ENCODE results near the gene EGFR. TPM values are rescaled to one million over a fixed set of nuclear protein-coding genes. Genes with fewer than 3 reads are reported as not detected.

Gene EGFR
- total RNA-seq, 2 donors from 2014 or later: 78.3 to 112 TPM

- H3K27ac ChIP-seq: no peak overlapping the region
- H3K9me3 ChIP-seq: no peaks in the 10 kb centered on the region
- WGBS: 77% methylated on average over 11 of the region's 11 CpGs
- H3K36me3 ChIP-seq: no peaks in the 10 kb centered on the region
- intact Hi-C loops (cut with DNase I): no loop called here
- DNase-seq (ENCODE audit: low spot score): no peak
- no peak overlapping the region for H3K4me3 ChIP-seq
- no peaks in the 10 kb centered on the region for H3K27me3 ChIP-seq (replicated peaks; ENCODE audit: insufficient read depth)
- no peak for TF ChIP-seq POLR2A (IDR thresholded peaks at IDR 0.05)
- no peak for TF ChIP-seq POLR2AphosphoS5 (IDR thresholded peaks at IDR 0.05)
- H3K4me1 ChIP-seq (replicated peaks): peaks cover 8% of the 10 kb centered on the region
These were observed 170.4 kb downstream of the EGFR start for GRCh38 chr7:55189146-55189766.

GRCh38 chr7:55189878-55190436 is 171.1 kb downstream of the EGFR start:
- intact Hi-C loops (cut with DNase I): no loop called here
- H3K9me3 ChIP-seq: no peaks in the 10 kb centered on the region
- H3K27ac ChIP-seq: no peak overlapping the region
- DNase-seq (ENCODE audit: low spot score): no peak
- peaks cover 6% of the 10 kb centered on the region for H3K4me1 ChIP-seq (replicated peaks)
- 86% methylated on average over 16 of the region's 16 CpGs for WGBS
- H3K4me3 ChIP-seq: no peak overlapping the region
- TF ChIP-seq POLR2AphosphoS5 (IDR thresholded peaks at IDR 0.05) (no peak), POLR2A (IDR thresholded peaks at IDR 0.05) (no peak), CTCF (IDR thresholded peaks at IDR 0.05) (no peak)
- H3K27me3 ChIP-seq (replicated peaks; ENCODE audit: insufficient read depth): no peaks in the 10 kb centered on the region
- no peaks in the 10 kb centered on the region for H3K36me3 ChIP-seq

GRCh38 chr7:55190511-55191160 is 171.8 kb downstream of the EGFR start:
- Histone ChIP-seq H3K36me3 (no peaks in the 10 kb centered on the region), H3K4me3 (no peak overlapping the region), H3K4me1 (replicated peaks) (peaks cover 6% of the 10 kb centered on the region), H3K9me3 (no peaks in the 10 kb centered on the region), H3K27me3 (replicated peaks; ENCODE audit: insufficient read depth) (no peaks in the 10 kb centered on the region), H3K27ac (no peak overlapping the region)
- intact Hi-C loops (cut with DNase I): no loop called here
- no peak for DNase-seq (ENCODE audit: low spot score)
- TF ChIP-seq POLR2A (IDR thresholded peaks at IDR 0.05) (no peak), POLR2AphosphoS5 (IDR thresholded peaks at IDR 0.05) (no peak), CTCF (IDR thresholded peaks at IDR 0.05) (no peak)
- WGBS: 95% methylated on average over 7 of the region's 7 CpGs

GRCh38 chr7:55191161-55191925 is 172.5 kb downstream of the EGFR start:
- no peak overlapping the region for H3K4me3 ChIP-seq
- no peaks in the 10 kb centered on the region for H3K27me3 ChIP-seq (replicated peaks; ENCODE audit: insufficient read depth)
- 85% methylated on average over 17 of the region's 17 CpGs for WGBS
- H3K9me3 ChIP-seq: no peaks in the 10 kb centered on the region
- H3K36me3 ChIP-seq: no peaks in the 10 kb centered on the region
- H3K27ac ChIP-seq: no peak overlapping the region
- TF ChIP-seq CTCF (IDR thresholded peaks at IDR 0.05): no peak
- no peak for TF ChIP-seq POLR2AphosphoS5 (IDR thresholded peaks at IDR 0.05)
- TF ChIP-seq POLR2A (IDR thresholded peaks at IDR 0.05): no peak
- no peaks in the 10 kb centered on the region for H3K4me1 ChIP-seq (replicated peaks)
- intact Hi-C loops (cut with DNase I): no loop called here
- no peak for DNase-seq (ENCODE audit: low spot score)

- Histone ChIP-seq H3K4me3 (no peak overlapping the region), H3K27me3 (replicated peaks; ENCODE audit: insufficient read depth) (no peaks in the 10 kb centered on the region), H3K27ac (no peak overlapping the region), H3K4me1 (replicated peaks) (no peaks in the 10 kb centered on the region), H3K9me3 (no peaks in the 10 kb centered on the region), H3K36me3 (no peaks in the 10 kb centered on the region)
- no peak for DNase-seq (ENCODE audit: low spot score)
- 82% methylated on average over 16 of the region's 17 CpGs for WGBS
- intact Hi-C loops (cut with DNase I): no loop called here
- no peak for TF ChIP-seq CTCF (IDR thresholded peaks at IDR 0.05)
- TF ChIP-seq POLR2AphosphoS5 (IDR thresholded peaks at IDR 0.05): no peak
- TF ChIP-seq POLR2A (IDR thresholded peaks at IDR 0.05): no peak
These were observed 173.3 kb downstream of the EGFR start for GRCh38 chr7:55191926-55192692.

All from prostate gland (tissue), 2 donors.